Endodermal cell (in vitro differentiated cells): Measurements from ENCODE around the gene P2RY11. TPM values are rescaled to one million over a fixed set of nuclear protein-coding genes. Genes with fewer than 3 reads are reported as not detected.

Source experiments
- DNase-seq: peaks from one replicate; pipeline ENCODE4 v3.0.0-alpha.2; 2017
- H3K27ac ChIP-seq: 2 replicates; pipeline ENCODE4 v1.5.1; 2013; ENCODE audit warnings: mild to moderate bottlenecking, low read depth, low read length, moderate library complexity
- H3K27me3 ChIP-seq: 2 replicates; pipeline ENCODE4 v1.6.1; 2013; ENCODE audit warnings: mild to moderate bottlenecking, low read length, moderate library complexity; ENCODE audit not compliant: insufficient read depth, control insufficient read depth, poor library complexity, severe bottlenecking
- H3K36me3 ChIP-seq: 2 replicates; pipeline ENCODE4 v1.7.0; 2013; ENCODE audit warnings: mild to moderate bottlenecking, low read length, moderate library complexity; ENCODE audit not compliant: control insufficient read depth, insufficient read depth
- H3K4me1 ChIP-seq: one replicate; pipeline ENCODE4 v1.7.0; 2013; ENCODE audit warnings: low read length; ENCODE audit not compliant: control insufficient read depth, insufficient read depth
- H3K4me3 ChIP-seq: 2 replicates; pipeline ENCODE4 v1.5.1; 2013; ENCODE audit warnings: mild to moderate bottlenecking, low read length, moderate library complexity
- H3K9ac ChIP-seq: 2 replicates; pipeline ENCODE4 v1.6.1; 2013; ENCODE audit warnings: mild to moderate bottlenecking, low read length, moderate library complexity; ENCODE audit not compliant: poor library complexity, severe bottlenecking; ENCODE audit errors: extremely low read depth
- H3K9me3 ChIP-seq: 2 replicates; pipeline ENCODE4 v1.6.1; 2013; ENCODE audit warnings: mild to moderate bottlenecking, low read length, moderate library complexity; ENCODE audit not compliant: control insufficient read depth
- H3K27ac Mint-ChIP-seq: 2 replicates; pipeline ENCODE4 v1.8.0; 2020; ENCODE audit warnings: mixed read lengths
- H3K27me3 Mint-ChIP-seq: 2 replicates; pipeline ENCODE4 v1.8.0; 2021; ENCODE audit warnings: mild to moderate bottlenecking, mixed read lengths; ENCODE audit not compliant: insufficient read depth
- H3K36me3 Mint-ChIP-seq: 2 replicates; pipeline ENCODE4 v1.8.0; 2020; ENCODE audit warnings: low read depth, mixed read lengths
- H3K4me1 Mint-ChIP-seq: 2 replicates; pipeline ENCODE4 v1.8.0; 2020; ENCODE audit warnings: mixed read lengths
- H3K4me3 Mint-ChIP-seq: 2 replicates; pipeline ENCODE4 v1.8.0; 2020; ENCODE audit warnings: mild to moderate bottlenecking, moderate library complexity, mixed read lengths
- H3K9me3 Mint-ChIP-seq: 2 replicates; pipeline ENCODE4 v1.8.0; 2020; ENCODE audit warnings: mild to moderate bottlenecking, mixed read lengths
- WGBS, 2 experiments: methylation state at CpG; one replicate each; pipeline versions ENCODE4 v1.1.5 to v1.1.7; 2013; ENCODE audit warnings: missing lambda C conversion rate in 2 of 2, mixed read lengths in 1 of 2; ENCODE audit not compliant: insufficient coverage in 1 of 2, insufficient read length in 1 of 2; 5-methylcytosine and 5-hydroxymethylcytosine counted together
- total RNA-seq, 2 donors: library from RNA; stranded (reverse); fragmentation: NEBNext Ultra II Directional in 1 of 2; extraction: Animal tissue kit (Norgen Biotek cat#: 25700) in 1 of 2; gene quantifications; 2 replicates in 1 of 2; 3 replicates in 1 of 2; pipeline ENCODE4 v1.2.1, GENCODE V29; 2021
- TF ChIP-seq, protein P1 (sequence below): fragments of 200-600 bp; sonication (generic); conservative IDR thresholded peaks from 2 replicates; pipeline ENCODE4 v1.5.0; 2021; ENCODE audit warnings: antibody characterized with exemption, mild to moderate bottlenecking

P2RY11 gene
- total RNA-seq, 2 donors from 2014 or later, result 9.0 to 14.8 TPM

DNA sequence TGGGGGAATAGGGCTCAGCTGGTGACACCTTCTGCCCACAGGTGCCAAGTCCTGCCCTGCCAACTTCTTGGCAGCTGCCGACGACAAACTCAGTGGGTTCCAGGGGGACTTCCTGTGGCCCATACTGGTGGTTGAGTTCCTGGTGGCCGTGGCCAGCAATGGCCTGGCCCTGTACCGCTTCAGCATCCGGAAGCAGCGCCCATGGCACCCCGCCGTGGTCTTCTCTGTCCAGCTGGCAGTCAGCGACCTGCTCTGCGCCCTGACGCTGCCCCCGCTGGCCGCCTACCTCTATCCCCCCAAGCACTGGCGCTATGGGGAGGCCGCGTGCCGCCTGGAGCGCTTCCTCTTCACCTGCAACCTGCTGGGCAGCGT is 2.1 kb downstream of the P2RY11 start:
- no peaks in the 10 kb centered on the region for H3K27me3 ChIP-seq
- Mint-ChIP-seq H3K27me3 (no peaks in the 10 kb centered on the region), H3K9me3 (no peaks in the 10 kb centered on the region), H3K36me3 (peaks cover 43% of the 10 kb centered on the region), H3K4me3 (no peak overlapping the region), H3K4me1 (no peaks in the 10 kb centered on the region), H3K27ac (no peak overlapping the region)
- 92% methylated on average over 19 of the region's 19 CpGs for WGBS, 2 experiments
- DNase-seq, result no peak
- TF ChIP-seq, protein P1, sequence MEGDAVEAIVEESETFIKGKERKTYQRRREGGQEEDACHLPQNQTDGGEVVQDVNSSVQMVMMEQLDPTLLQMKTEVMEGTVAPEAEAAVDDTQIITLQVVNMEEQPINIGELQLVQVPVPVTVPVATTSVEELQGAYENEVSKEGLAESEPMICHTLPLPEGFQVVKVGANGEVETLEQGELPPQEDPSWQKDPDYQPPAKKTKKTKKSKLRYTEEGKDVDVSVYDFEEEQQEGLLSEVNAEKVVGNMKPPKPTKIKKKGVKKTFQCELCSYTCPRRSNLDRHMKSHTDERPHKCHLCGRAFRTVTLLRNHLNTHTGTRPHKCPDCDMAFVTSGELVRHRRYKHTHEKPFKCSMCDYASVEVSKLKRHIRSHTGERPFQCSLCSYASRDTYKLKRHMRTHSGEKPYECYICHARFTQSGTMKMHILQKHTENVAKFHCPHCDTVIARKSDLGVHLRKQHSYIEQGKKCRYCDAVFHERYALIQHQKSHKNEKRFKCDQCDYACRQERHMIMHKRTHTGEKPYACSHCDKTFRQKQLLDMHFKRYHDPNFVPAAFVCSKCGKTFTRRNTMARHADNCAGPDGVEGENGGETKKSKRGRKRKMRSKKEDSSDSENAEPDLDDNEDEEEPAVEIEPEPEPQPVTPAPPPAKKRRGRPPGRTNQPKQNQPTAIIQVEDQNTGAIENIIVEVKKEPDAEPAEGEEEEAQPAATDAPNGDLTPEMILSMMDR, result no peak
- no peaks in the 10 kb centered on the region for H3K4me1 ChIP-seq
- H3K9me3 ChIP-seq, result no peaks in the 10 kb centered on the region
- no peak overlapping the region for H3K9ac ChIP-seq
- no peak overlapping the region for H3K27ac ChIP-seq
- peaks cover 51% of the 10 kb centered on the region for H3K36me3 ChIP-seq
- no peak overlapping the region for H3K4me3 ChIP-seq

DNA sequence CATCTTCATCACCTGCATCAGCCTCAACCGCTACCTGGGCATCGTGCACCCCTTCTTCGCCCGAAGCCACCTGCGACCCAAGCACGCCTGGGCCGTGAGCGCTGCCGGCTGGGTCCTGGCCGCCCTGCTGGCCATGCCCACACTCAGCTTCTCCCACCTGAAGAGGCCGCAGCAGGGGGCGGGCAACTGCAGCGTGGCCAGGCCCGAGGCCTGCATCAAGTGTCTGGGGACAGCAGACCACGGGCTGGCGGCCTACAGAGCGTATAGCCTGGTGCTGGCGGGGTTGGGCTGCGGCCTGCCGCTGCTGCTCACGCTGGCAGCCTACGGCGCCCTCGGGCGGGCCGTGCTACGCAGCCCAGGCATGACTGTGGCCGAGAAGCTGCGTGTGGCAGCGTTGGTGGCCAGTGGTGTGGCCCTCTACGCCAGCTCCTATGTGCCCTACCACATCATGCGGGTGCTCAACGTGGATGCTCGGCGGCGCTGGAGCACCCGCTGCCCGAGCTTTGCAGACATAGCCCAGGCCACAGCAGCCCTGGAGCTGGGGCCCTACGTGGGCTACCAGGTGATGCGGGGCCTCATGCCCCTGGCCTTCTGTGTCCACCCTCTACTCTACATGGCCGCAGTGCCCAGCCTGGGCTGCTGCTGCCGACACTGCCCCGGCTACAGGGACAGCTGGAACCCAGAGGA is 2.6 kb downstream of the P2RY11 start:
- H3K36me3 Mint-ChIP-seq, result peaks cover 43% of the 10 kb centered on the region
- H3K27me3 Mint-ChIP-seq, result no peaks in the 10 kb centered on the region
- no peaks in the 10 kb centered on the region for H3K9me3 Mint-ChIP-seq
- no peaks in the 10 kb centered on the region for H3K4me1 Mint-ChIP-seq
- Histone ChIP-seq H3K4me1 (no peaks in the 10 kb centered on the region), H3K4me3 (no peak overlapping the region), H3K9ac (no peak overlapping the region), H3K27ac (no peak overlapping the region), H3K9me3 (no peaks in the 10 kb centered on the region), H3K27me3 (no peaks in the 10 kb centered on the region), H3K36me3 (peaks cover 49% of the 10 kb centered on the region)
- H3K27ac Mint-ChIP-seq, result no peak overlapping the region
- DNase-seq, result peak; percentile 75
- WGBS, 2 experiments, result 95 to 96% methylated on average over 36 to 43 of the region's 43 CpGs
- H3K4me3 Mint-ChIP-seq, result no peak overlapping the region
- TF ChIP-seq, protein P1, result peak; percentile 37

DNA sequence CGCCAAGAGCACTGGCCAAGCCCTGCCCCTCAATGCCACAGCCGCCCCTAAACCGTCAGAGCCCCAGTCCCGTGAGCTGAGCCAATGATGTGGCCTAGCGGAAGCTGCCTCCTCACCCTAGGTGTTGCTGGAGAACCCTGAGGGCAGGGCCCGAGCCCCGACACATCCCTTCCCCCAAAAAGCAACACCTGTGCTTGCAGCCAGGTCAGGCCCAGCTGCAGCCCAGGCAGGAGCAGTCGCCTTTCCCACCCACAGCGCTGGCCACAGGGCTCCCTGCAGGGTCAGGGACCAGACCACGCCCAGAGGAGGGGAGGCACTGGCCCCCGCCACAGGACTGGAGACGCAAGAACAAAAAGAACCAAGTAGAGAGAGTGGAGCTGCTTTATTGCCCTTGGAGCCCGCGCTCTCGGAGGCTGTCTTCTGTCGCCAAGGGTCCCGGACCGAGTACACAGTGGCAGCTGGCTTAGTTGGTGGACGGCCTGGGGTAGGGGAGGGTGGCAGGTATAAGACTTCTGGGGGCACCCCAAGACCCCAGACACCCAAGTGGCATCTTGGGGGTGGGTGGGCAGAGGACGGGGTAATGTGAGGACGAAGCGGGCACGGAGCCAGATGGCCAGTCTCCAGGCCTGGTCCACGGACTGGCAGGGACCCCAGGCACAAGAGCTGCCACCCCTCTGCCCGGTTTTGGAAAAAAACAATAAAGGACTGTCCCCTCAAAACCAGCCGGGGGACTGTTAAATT is 3.3 kb downstream of the P2RY11 start:
- Mint-ChIP-seq H3K27me3 (no peaks in the 10 kb centered on the region), H3K27ac (no peak overlapping the region), H3K4me3 (no peak overlapping the region), H3K4me1 (no peaks in the 10 kb centered on the region), H3K9me3 (no peaks in the 10 kb centered on the region), H3K36me3 (peaks cover 36% of the 10 kb centered on the region)
- TF ChIP-seq, protein P1, result no peak
- Histone ChIP-seq H3K27ac (no peak overlapping the region), H3K9ac (no peak overlapping the region), H3K4me1 (no peaks in the 10 kb centered on the region), H3K9me3 (no peaks in the 10 kb centered on the region), H3K4me3 (no peak overlapping the region), H3K36me3 (peaks cover 42% of the 10 kb centered on the region), H3K27me3 (no peaks in the 10 kb centered on the region)
- WGBS, 2 experiments, result 84 to 91% methylated on average over 10 to 26 of the region's 26 CpGs
- DNase-seq, result peak; percentile 70
